Measurements from ENCODE around the gene SLAMF1. TPM values are rescaled to one million over a fixed set of nuclear protein-coding genes. Genes with fewer than 3 reads are reported as not detected.
"Not testable (repeated sequence)": the region's sequence is repeated elsewhere in the genome, so short reads cannot be mapped to it uniquely, and the experiment has no call there.

The SLAMF1 gene
- total and polyA plus RNA-seq, 7 experiments from 2014 or later, result 14.6 to 90.3 (median 22.9) TPM

DNA sequence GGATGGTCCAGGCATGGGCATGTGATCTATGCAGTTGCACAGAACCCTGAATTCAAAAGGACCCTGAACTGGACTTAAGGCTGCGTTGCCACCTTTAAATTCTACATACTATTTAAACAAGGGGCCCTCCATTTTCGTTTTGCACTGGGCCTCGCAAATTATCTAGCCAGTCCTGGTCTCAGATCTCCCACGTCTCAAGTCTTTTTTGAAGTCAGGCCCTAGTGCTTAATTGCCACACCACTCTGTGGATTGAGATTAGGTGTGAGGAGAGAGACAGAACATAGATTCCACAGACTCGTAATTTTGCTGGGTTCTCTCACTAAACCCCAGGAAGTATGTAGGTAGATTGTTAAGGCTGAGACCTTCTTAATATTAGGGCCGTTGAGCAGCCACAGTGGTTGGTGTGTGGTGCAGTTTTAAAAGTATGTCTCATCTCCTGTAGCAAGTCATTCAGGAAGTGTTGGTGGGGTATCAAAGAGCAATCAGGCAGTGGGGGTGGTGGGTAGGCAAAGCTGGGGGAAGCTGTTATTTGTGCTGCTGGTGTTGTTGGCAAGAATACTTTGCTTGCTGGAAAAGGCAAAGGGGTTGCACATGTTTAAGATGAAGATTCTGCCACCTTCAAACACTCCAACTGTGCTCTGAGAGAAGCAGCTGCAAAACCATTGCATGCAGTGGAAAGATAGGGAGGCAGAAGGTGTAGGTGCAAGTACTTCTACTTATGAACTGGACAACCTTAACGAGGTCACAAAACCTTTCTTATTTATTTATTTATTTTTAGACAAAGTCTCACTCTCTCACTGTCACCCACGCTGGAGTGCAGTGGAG lies 78.8 kb downstream of the SLAMF1 start:
- Mint-ChIP-seq H3K4me3 (peak overlapping the region; percentile 6 to 90 (median 73)), H3K9me3 (peaks cover 0 to 14% (median 4%) of the 10 kb centered on the region in 11 donors), H3K27ac (peak overlapping the region; percentile 86 to 98 (median 89)), H3K27me3 (no peaks in the 10 kb centered on the region), H3K4me1 (peaks cover 63 to 95% (median 83%) of the 10 kb centered on the region in 7 donors), H3K36me3 (peaks cover 18 to 67% (median 38%) of the 10 kb centered on the region in 5 donors)
- H3K4me3 ChIP-seq (ENCODE audit: low read length), result peak overlapping the region; percentile 11
- POLR2A ChIA-PET, result interaction anchor here (0.5 to 6.6 kb wide), 8 partner anchors 8 to 46 kb away, joined by 3 to 70 read pairs (median 6); partner anchors contain the start of genes CD84 and SLAMF6
- no peaks in the 10 kb centered on the region for H3K36me3 ChIP-seq (ENCODE audit: control insufficient read depth in 2 of 3, insufficient read depth in 3 of 3, low read length in 3 of 3)
- no peaks in the 10 kb centered on the region for H3K9me3 ChIP-seq (ENCODE audit: control insufficient read depth in 2 of 3, low read length in 3 of 3)
- H3K4me1 ChIP-seq (ENCODE audit: control insufficient read depth in 2 of 2, insufficient read depth in 2 of 2, low read length in 2 of 2), result peaks cover 75 to 96% of the 10 kb centered on the region in 2 donors
- peak in 8 of 9 donors; percentile 49 to 70 (median 59) for DNase-seq
- H3K27me3 ChIP-seq (ENCODE audit: control insufficient read depth in 2 of 2, insufficient read depth in 2 of 2, low read length in 2 of 2), result no peaks in the 10 kb centered on the region
- CTCF ChIA-PET, result interaction anchor here (0.8 to 1.3 kb wide), 3 partner anchors 9 to 139 kb away, joined by 4 to 5 read pairs (median 4); no protein-coding TSS in a partner anchor
- ATAC-seq, result peak; percentile 92
- H3K27ac ChIP-seq (ENCODE audit: low read depth, low read length), result peak overlapping the region; percentile 67
- intact Hi-C loops (cut with micrococcal nuclease), result loop anchor here (1.0 to 5.0 kb wide), 5 partner anchors 8 to 229 kb away; partner anchors contain the start of gene LY9 (in 1 of the 2)

DNA sequence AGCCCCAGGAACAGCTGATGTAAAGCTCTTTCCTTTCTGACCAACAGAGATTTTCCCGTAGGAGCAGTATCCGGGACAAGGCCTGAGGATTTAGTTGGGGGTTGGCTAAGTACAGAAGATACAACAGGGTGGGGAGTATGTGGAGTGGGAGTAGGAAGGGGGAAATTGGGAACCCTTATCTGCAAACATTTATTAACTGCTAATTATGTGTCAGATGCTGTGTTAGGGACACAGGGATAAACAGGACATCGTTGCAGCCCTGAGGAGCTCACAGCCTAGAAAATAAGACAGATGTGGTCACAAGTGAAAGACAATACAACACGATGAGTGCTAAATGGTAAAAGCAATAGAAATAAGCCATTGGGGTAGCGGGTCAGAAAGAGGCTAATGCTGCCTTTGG lies 79.5 kb downstream of the SLAMF1 start:
- Mint-ChIP-seq H3K4me3 (peak overlapping the region; percentile 46 to 90 (median 72)), H3K27ac (peak overlapping the region; percentile 86 to 98 (median 89)), H3K36me3 (peaks cover 18 to 68% (median 44%) of the 10 kb centered on the region in 5 donors), H3K4me1 (peaks cover 58 to 95% (median 79%) of the 10 kb centered on the region in 7 donors), H3K9me3 (peaks cover 2 to 20% (median 7%) of the 10 kb centered on the region in 11 donors), H3K27me3 (no peaks in the 10 kb centered on the region)
- Histone ChIP-seq H3K36me3 (ENCODE audit: control insufficient read depth in 2 of 3, insufficient read depth in 3 of 3, low read length in 3 of 3) (no peaks in the 10 kb centered on the region), H3K9me3 (ENCODE audit: control insufficient read depth in 2 of 3, low read length in 3 of 3) (peaks cover 0 to 5% (median 0%) of the 10 kb centered on the region in 3 experiments), H3K4me3 (ENCODE audit: low read length) (peak overlapping the region; percentile 11), H3K27ac (ENCODE audit: low read depth, low read length) (peak overlapping the region; percentile 67), H3K27me3 (ENCODE audit: control insufficient read depth in 2 of 2, insufficient read depth in 2 of 2, low read length in 2 of 2) (no peaks in the 10 kb centered on the region), H3K4me1 (ENCODE audit: control insufficient read depth in 2 of 2, insufficient read depth in 2 of 2, low read length in 2 of 2) (peaks cover 69 to 96% of the 10 kb centered on the region in 2 donors)
- ChIA-PET CTCF (interaction anchor here (1.3 to 3.8 kb wide), 2 partner anchors 12 to 23 kb away, joined by 4 to 14 read pairs; no protein-coding TSS in a partner anchor), POLR2A (interaction anchor here (0.5 to 6.6 kb wide), 6 partner anchors 8 to 229 kb away, joined by 3 to 70 read pairs (median 4); partner anchors contain the start of genes CD84 and LY9)
- intact Hi-C loops (cut with micrococcal nuclease), result loop anchor here in 1 of 2 donors (5.0 kb wide), 1 partner anchor 230 kb away; the partner anchor contains the start of gene LY9
- DNase-seq (no peak), ATAC-seq (no peak)

DNA sequence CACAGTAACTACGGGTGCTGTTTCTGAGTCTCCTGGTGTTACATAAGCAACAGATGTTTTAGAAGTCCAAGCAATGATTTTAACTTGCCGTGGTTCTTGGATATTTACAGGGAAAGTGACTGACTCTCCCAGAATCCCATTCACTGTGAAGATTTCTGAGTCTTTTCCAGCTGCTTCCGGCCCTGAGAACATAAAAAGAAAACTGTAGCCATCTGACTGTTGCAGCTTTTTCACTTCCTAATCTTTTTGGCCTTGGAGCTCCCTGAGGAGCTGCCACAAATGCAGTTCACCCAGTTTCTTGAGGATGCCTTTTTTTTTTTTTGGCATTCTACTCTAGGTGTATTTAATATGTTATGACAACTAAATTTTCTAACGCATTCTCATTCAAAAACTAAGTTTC lies 81.3 kb downstream of the SLAMF1 start:
- ChIA-PET POLR2A (interaction anchor here (1.2 to 6.6 kb wide), 3 partner anchors 9 to 43 kb away, joined by 3 to 70 read pairs (median 33); partner anchors contain the start of genes CD84 and SLAMF6), CTCF (interaction anchor here (0.6 to 3.8 kb wide), 6 partner anchors 9 to 377 kb away, joined by 3 to 14 read pairs (median 4); no protein-coding TSS in a partner anchor)
- peaks cover 57 to 95% (median 81%) of the 10 kb centered on the region in 7 donors for H3K4me1 Mint-ChIP-seq
- H3K9me3 Mint-ChIP-seq, result peaks cover 0 to 24% (median 7%) of the 10 kb centered on the region in 11 donors
- no peak for DNase-seq
- Histone ChIP-seq H3K27me3 (ENCODE audit: control insufficient read depth in 2 of 2, insufficient read depth in 2 of 2, low read length in 2 of 2) (no peaks in the 10 kb centered on the region), H3K4me3 (ENCODE audit: low read length) (no peak overlapping the region), H3K27ac (ENCODE audit: low read depth, low read length) (no peak overlapping the region), H3K4me1 (ENCODE audit: control insufficient read depth in 2 of 2, insufficient read depth in 2 of 2, low read length in 2 of 2) (peaks cover 70 to 96% of the 10 kb centered on the region in 2 donors), H3K9me3 (ENCODE audit: control insufficient read depth in 2 of 3, low read length in 3 of 3) (peaks cover 0 to 5% (median 0%) of the 10 kb centered on the region in 3 experiments), H3K36me3 (ENCODE audit: control insufficient read depth in 2 of 3, insufficient read depth in 3 of 3, low read length in 3 of 3) (no peaks in the 10 kb centered on the region)
- intact Hi-C loops (cut with micrococcal nuclease), result loop anchor here in 1 of 2 donors (5.0 kb wide), 1 partner anchor 232 kb away; the partner anchor contains the start of gene LY9
- peak overlapping the region in 7 of 10 donors; percentile 18 to 90 (median 34) for H3K4me3 Mint-ChIP-seq
- no peak for ATAC-seq
- peaks cover 3 to 67% (median 33%) of the 10 kb centered on the region in 5 donors for H3K36me3 Mint-ChIP-seq
- H3K27ac Mint-ChIP-seq, result peak overlapping the region; percentile 12 to 97 (median 86)
- H3K27me3 Mint-ChIP-seq, result no peaks in the 10 kb centered on the region

DNA sequence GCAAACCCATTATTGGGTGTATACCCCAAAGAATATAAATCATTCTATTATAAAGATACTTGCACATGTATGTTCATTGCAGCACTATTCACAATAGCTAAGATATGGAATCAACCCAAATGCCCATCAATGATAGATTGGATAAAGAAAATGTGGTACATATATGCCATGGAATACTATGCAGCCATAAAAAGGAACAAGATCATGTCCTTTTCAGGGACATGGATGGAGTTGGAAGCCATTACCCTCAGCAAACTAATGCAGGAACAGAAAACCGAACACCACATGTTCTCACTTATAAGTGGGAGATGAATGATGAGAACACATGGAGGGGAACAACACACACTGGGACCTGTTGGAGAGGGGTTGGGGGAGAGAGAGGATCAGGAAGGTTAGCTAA lies 83.6 kb downstream of the SLAMF1 start:
- H3K27ac Mint-ChIP-seq, result peak overlapping the region in 4 of 9 donors; percentile 64 to 97 (median 90)

DNA sequence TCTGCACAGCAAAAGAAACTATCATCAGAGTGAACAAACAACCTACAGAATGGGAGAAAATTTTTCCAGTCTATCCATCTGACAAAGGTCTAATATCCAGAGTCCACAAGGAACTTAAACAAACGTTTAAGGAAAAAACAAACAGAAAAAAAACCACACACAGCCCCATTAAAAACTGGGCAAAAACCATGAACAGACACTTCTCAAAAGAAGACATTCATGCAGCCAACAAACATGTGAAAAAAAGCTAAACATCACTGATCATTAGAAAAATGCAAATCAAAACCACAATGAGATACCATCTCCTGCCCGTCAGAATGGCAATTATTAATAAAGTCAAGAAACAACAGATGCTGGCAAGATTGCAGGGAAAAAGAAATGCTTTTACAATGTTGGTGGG lies 84.1 kb downstream of the SLAMF1 start:
- peaks cover 56 to 94% (median 82%) of the 10 kb centered on the region in 7 donors for H3K4me1 Mint-ChIP-seq
- H3K36me3 ChIP-seq (ENCODE audit: control insufficient read depth in 2 of 3, insufficient read depth in 3 of 3, low read length in 3 of 3); DNase-seq; H3K4me3 ChIP-seq (ENCODE audit: low read length); H3K27ac ChIP-seq (ENCODE audit: low read depth, low read length); intact Hi-C loops (cut with micrococcal nuclease); H3K27me3 ChIP-seq (ENCODE audit: control insufficient read depth in 2 of 2, insufficient read depth in 2 of 2, low read length in 2 of 2); H3K27me3 Mint-ChIP-seq; H3K9me3 ChIP-seq (ENCODE audit: control insufficient read depth in 2 of 3, low read length in 3 of 3); ATAC-seq: not testable (repeated sequence)
- peak overlapping the region in 1 of 10 donors; percentile 82 for H3K4me3 Mint-ChIP-seq
- H3K36me3 Mint-ChIP-seq, result peaks cover 14 to 76% (median 32%) of the 10 kb centered on the region in 5 donors
- CTCF ChIA-PET, result interaction anchor here (1.7 kb wide), 1 partner anchor 19 kb away, joined by 5 read pairs; no protein-coding TSS in a partner anchor
- H3K27ac Mint-ChIP-seq, result peak overlapping the region in 5 of 9 donors; percentile 18 to 98 (median 90)
- peaks cover 0 to 40% (median 9%) of the 10 kb centered on the region in 11 donors for H3K9me3 Mint-ChIP-seq
- POLR2A ChIA-PET, result interaction anchor here (1.7 to 6.6 kb wide), 3 partner anchors 10 to 18 kb away, joined by 6 to 70 read pairs (median 9); partner anchors contain the start of gene CD84
- H3K4me1 ChIP-seq (ENCODE audit: control insufficient read depth in 2 of 2, insufficient read depth in 2 of 2, low read length in 2 of 2), result peaks cover 59 to 82% of the 10 kb centered on the region in 2 donors

More for the DNA sequence above, 83.6 kb downstream of the SLAMF1 start:
- peaks cover 14 to 79% (median 32%) of the 10 kb centered on the region in 5 donors for H3K36me3 Mint-ChIP-seq
- DNase-seq; intact Hi-C loops (cut with micrococcal nuclease); H3K36me3 ChIP-seq (ENCODE audit: control insufficient read depth in 2 of 3, insufficient read depth in 3 of 3, low read length in 3 of 3); ATAC-seq; CTCF ChIA-PET; H3K9me3 ChIP-seq (ENCODE audit: control insufficient read depth in 2 of 3, low read length in 3 of 3); H3K4me3 ChIP-seq (ENCODE audit: low read length); H3K27me3 Mint-ChIP-seq; H3K27ac ChIP-seq (ENCODE audit: low read depth, low read length); H3K27me3 ChIP-seq (ENCODE audit: control insufficient read depth in 2 of 2, insufficient read depth in 2 of 2, low read length in 2 of 2): not testable (repeated sequence)
- H3K9me3 Mint-ChIP-seq, result peaks cover 0 to 40% (median 9%) of the 10 kb centered on the region in 11 donors
- peak overlapping the region in 1 of 10 donors; percentile 15 for H3K4me3 Mint-ChIP-seq
- peaks cover 60 to 96% (median 84%) of the 10 kb centered on the region in 7 donors for H3K4me1 Mint-ChIP-seq
- H3K4me1 ChIP-seq (ENCODE audit: control insufficient read depth in 2 of 2, insufficient read depth in 2 of 2, low read length in 2 of 2), result peaks cover 64 to 82% of the 10 kb centered on the region in 2 donors
- POLR2A ChIA-PET, result interaction anchor here (1.7 to 6.6 kb wide), 3 partner anchors 10 to 17 kb away, joined by 6 to 70 read pairs (median 9); partner anchors contain the start of gene CD84
